HG03097 (cell line): Measurements from ENCODE around the gene GDPD1.
"Not testable (repeated sequence)": the region's sequence is repeated elsewhere in the genome, so short reads cannot be mapped to it uniquely, and the experiment has no call there.

Source experiments
- ATAC-seq: cut with Tn5 transposase; IDR thresholded peaks from one replicate; pipeline ENCODE4 v1.9.1; 2021; ENCODE audit not compliant: unreplicated experiment, low FRiP score

The GDPD1 gene

DNA sequence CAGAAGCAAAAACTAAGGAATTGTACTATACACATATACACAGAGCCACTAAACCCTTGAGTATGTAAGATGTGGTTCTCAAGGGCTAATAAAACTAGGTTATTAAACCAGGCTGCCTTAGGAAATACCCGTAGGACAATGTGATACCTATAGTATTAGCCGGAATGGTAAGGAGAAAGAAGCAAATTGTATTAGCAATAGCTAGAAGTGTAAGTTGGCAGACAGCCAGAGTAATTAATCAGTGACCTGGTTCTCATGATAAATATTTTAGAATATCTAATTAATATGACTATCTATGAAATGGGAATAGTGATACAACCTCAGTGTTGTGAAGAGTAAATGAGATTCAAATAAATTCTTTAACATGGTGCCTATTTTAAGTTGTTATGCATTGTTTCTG is 18.6 kb downstream of the GDPD1 start:
- ATAC-seq: no peak

GRCh38 chr17:59244081-59244480 is 23.8 kb downstream of the GDPD1 start:
- ATAC-seq: no peak

- ATAC-seq: no peak
Measured at GRCh38 chr17:59254742-59255141, 34.4 kb downstream of the GDPD1 start.

- ATAC-seq: no peak
Measured at GRCh38 chr17:59257101-59257500, 36.8 kb downstream of the GDPD1 start.

DNA sequence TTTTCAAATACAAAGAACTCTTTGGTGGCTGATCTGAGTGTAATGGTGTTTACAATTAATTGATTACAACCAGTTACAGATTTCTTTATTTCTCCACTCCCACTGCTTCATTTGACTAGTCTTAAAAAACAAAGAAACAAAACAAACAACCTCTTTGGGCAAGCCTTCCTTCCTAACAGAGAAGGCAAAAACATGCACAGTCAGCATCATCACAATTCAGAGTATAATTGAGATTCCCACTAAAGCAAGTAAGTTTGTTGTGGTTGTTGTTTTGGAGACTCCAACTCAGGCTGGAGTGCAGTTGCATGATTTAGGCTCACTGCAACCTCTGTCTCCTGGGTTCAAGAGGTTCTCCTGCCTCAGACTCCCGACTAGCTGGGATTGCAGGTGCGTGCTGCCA is 40.4 kb downstream of the GDPD1 start:
- no peak for ATAC-seq

DNA sequence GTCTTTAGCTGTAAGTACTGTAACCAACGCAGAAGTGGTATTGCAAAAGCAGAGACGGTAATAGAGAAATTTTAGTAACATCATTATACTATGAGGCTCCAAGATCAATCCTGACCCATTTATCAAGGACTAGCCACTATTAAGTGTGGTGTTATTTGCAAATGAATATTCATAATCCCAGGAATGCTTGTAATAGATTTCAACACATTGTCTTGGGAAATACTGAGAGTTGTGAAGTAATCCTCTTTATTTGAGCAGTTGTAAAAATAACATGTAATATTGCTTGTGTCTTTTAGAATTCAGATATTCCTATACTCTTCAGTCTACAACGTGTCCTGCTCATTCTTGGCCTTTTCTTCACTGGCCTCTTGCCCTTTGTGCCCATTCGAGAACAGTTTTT is 46.4 kb downstream of the GDPD1 start:
- no peak for ATAC-seq

DNA sequence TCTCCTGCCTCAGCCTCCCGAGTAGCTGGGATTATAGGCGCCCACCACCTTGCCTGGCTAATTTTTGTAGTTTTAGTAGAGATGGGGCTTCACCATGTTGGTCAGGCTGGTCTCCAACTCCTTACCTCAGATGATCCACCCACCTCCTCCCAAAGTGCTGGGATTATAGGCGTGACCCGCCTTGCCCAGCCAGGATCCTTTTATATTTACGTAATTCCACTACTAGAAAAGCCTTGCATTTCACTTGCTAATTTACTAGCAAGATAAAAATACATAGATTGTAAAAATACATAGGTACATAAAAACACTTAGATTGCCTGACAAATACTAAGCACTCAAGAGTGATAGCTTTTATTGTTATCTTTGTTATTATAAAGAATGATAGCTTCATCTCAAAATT is 47.5 kb downstream of the GDPD1 start:
- ATAC-seq: no peak

DNA sequence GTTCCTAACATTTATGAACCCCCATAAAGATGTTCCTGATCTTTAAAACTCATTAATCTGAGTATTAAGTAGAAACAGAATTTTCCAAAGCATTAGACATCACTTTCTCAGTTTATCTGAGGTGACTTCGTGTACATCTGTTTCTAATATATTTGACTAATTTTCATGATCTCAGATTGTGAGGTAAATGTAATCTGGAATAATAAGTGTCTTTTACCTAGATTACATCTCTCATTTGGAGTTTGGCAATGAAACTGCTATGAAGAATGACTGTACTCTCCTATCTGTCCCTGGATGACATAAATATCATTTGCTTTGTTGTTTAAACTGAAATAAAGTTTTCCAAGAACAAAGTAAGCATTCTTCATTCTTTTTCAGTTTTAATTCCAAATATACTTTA is 55.3 kb downstream of the GDPD1 start:
- ATAC-seq: no peak

DNA sequence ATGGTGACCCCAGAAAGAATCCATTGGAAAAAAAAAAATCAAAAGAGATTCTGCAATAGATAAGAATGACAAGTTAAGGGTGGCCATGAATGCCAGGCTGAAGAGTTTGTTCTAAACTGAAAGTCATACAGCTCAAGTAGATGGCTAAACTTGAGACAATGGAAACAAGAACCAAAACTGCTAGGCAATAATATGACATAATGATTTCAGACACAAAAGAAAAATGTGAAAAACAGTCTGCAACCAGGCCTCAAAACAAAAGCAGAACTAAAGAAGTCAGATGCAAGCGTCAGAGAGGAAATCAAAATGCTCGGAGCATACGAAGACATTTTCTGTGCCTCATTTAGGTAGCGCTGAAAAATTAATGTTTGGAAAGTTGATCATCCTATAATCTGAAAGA is 56.7 kb downstream of the GDPD1 start:
- ATAC-seq: no peak

DNA sequence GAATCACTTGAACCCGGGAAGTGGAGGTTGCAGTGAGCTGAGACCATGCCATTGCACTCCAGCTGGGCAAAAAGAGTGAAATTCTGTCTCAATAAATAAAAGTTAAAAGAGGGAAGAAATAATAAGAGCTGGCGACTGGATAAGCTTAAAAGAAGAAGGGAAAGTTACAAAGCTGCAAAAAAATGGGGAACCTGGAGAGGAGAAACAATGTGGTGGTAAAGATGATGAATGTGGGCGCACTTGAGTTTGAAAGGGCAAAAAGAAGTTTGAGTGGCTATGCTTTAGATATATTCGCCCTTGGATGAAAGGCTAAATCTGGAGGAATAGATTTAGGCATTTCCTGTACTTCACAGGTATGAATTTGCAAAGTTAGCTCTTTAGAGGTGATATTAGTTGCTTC is 58.1 kb downstream of the GDPD1 start:
- no peak for ATAC-seq

- ATAC-seq: no peak
Measured at GRCh38 chr17:59284317-59284716, 64.0 kb downstream of the GDPD1 start.

- no peak for ATAC-seq
Measured at GRCh38 chr17:59287452-59287851, 67.1 kb downstream of the GDPD1 start.

GRCh38 chr17:59287891-59288290 is 67.6 kb downstream of the GDPD1 start:
- no peak for ATAC-seq

GRCh38 chr17:59289981-59290301 is 69.6 kb downstream of the GDPD1 start:
- ATAC-seq: no peak

DNA sequence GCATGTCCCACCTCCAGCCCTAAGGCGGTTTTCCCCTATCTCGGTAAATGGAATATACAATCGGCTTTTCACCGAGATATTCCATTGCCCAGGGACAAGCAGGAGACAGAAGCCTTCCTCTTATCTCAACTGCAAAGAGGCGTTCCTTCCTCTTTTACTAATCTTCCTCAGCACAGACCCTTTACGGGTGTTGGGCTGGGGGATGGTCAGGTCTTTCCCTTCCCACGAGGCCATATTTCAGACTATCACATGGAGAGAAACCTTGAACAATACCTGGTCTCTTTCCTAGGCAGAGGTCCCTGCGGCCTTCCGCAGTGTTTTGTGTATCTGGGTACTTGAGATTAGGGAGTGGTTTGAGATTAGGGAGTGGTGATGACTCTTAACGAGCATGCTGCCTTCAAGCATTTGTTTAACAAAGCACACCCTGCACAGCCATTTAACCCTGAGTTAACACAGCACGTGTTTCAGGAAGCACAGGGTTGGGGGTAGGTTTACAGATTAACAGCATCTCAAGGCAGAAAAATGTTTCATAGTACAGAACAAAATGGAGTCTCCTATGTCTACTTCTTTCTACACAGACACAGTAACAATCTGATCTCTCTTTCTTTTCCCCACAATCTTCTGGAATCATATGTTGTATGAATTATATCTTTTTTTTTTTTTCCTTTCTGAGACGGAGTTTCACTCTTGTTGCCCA is 70.1 kb downstream of the GDPD1 start:
- ATAC-seq: not testable (repeated sequence)

- ATAC-seq: no peak
Measured at GRCh38 chr17:59292174-59292523, 71.8 kb downstream of the GDPD1 start.

DNA sequence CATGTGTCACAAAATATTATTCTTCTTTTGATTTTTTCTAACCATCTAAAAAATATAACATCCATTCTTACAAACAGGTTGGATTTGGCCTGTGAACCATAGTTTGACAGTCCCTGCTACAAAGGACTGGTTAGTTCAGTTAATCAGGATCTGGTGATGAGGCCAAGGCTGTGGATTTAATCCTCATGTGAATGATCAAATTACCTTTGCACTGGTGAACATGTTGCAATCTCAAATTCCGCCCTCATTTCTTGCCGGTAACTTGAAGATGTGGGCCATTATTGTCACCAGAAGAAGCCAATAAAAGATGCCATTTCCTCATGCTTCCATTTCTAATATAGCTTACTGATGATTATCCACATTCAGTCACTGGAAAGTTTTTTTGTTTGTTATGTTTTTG is 75.9 kb downstream of the GDPD1 start:
- ATAC-seq: no peak

GRCh38 chr17:59298521-59298920 is 78.2 kb downstream of the GDPD1 start:
- no peak for ATAC-seq

- ATAC-seq: no peak
Measured at GRCh38 chr17:59299400-59300092, 79.2 kb downstream of the GDPD1 start.

DNA sequence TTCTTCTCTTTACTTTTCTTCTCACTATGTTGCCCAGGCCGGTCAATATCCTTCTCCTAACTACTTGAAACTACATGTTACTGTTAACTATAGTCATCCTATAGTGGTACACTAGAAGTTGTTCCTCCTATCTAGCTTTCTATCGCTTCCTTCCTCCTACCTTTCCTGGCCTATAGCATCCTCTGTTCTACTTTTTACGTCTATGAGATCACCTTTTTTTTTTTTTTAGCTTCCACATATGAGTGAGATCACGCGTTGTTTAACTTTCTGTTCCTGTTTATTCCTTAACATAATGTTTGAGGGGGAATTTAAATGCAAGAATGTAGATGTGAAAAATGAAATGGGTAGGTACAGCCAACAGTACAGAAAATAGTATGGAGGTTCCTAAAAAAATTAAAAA is 80.6 kb downstream of the GDPD1 start:
- no peak for ATAC-seq

DNA sequence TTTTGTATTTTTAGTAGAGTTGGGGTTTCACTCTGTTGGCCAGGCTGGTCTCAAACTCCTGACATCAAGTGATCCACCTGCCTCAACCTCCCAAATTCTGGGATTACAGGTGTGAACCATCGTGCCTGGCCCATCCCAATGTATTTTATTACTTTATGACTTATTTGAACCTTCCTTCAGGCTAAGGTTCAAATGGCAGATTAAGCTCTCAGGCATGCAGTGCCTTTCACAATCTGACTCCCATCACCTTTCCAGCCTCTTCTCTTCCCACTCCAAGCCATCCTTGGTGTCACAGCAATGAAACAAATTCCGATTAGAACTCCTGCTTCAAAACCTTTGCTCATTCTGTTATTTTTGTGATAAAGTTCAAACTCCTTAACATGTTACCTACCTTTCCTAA is 84.5 kb downstream of the GDPD1 start:
- ATAC-seq: no peak

- ATAC-seq: no peak
Measured at GRCh38 chr17:59310263-59310920, 90.1 kb downstream of the GDPD1 start.
